HG03103 (cell line): ENCODE results near the gene ARVCF.

Source experiments
- ATAC-seq: cut with Tn5 transposase; IDR thresholded peaks from one replicate; pipeline ENCODE4 v1.9.1; 2021; ENCODE audit warnings: low read depth; ENCODE audit not compliant: unreplicated experiment

ARVCF gene

DNA sequence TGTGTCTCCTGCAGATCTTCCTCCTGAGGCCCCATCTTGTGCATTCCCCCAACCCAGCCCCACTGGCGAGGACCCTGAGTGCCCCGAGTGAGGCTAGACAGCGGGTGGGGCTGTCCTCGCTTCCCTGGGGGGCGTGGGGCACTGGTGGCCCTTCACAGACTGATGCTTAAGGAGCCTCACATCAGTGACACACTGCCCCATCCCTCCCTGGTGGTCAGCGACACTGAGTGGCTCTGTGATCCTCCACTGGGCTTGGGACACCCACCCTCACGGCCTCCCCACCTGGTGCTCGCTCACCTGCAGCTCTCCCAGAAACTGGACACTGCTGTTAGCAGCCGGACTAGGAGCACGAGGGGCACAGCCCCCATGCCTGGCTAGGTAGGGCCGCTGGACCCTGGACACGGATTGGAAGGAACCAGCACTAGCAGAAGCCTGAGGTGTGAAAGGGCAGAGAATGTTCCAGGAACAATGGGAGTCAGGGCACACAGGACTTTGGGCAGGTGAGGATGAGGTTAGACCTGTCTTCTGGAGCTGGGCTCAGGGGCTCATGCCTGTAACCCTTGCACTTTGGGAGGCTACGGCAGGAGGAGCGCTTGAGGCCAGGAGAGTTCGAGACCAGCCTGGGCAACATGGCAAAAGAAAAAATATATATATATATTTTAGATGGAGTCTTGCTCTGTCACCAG is 51.8 kb downstream of the ARVCF start:
- no peak for ATAC-seq

DNA sequence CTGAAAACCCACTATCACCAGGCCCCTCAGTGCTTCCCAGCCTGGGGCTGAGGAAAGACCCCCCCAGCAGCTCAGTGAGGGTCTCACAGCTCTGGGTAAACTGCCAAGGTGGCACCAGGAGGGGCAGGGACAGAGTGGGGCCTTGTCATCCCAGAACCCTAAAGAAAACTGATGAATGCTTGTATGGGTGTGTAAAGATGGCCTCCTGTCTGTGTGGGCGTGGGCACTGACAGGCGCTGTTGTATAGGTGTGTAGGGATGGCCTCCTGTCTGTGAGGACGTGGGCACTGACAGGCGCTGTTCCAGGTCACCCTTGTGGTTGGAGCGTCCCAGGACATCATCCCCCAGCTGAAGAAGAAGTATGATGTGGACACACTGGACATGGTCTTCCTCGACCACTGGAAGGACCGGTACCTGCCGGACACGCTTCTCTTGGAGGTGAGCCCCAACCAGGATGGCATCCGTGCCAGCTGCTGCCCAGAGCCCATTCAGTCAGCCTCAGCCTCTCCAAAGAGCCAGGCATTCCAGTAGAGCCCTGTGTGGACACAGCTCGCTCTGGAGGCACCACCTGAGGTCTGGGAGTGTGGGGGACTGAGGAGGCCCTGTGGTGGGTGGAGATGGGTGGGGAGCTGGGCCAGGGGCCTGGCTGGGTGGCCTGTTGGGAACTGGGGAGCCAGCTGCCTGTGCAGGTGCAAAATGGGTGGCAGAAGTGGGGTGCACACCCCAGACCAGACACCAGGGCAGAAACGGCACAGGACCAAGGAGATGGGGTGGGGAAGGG is 52.6 kb downstream of the ARVCF start:
- no peak for ATAC-seq

DNA sequence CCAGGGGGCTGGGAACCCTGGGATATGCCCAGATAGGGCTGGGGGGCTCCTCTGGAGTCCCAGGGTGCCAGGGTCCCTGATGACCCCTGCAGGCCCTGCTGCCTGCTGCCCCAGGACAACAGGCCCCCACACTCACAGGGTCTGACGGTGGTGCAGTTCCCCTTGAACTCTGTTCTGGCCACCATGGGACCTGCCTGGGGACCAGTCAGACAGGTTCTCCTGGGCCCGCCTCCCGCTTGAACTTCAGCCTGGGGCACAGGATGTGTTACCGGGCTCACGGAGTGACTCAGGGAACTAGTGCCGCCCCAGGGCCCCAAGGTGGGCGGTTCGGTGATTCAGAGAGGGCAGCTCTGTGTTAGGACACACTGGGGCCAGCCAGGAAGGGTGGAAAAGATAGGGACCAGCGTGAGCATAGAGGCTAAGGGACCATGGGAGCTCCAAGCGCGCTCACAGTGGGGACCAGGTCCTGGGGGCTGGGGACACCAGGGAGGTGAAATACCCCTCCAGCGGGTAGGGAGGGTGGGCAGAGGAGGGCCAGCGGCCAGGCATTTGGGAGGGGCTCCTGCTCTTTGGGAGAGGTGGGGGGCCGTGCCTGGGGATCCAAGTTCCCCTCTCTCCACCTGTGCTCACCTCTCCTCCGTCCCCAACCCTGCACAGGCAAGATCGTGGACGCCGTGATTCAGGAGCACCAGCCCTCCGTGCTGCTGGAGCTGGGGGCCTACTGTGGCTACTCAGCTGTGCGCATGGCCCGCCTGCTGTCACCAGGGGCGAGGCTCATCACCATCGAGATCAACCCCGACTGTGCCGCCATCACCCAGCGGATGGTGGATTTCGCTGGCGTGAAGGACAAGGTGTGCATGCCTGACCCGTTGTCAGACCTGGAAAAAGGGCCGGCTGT is 53.5 kb downstream of the ARVCF start:
- ATAC-seq: no peak

DNA sequence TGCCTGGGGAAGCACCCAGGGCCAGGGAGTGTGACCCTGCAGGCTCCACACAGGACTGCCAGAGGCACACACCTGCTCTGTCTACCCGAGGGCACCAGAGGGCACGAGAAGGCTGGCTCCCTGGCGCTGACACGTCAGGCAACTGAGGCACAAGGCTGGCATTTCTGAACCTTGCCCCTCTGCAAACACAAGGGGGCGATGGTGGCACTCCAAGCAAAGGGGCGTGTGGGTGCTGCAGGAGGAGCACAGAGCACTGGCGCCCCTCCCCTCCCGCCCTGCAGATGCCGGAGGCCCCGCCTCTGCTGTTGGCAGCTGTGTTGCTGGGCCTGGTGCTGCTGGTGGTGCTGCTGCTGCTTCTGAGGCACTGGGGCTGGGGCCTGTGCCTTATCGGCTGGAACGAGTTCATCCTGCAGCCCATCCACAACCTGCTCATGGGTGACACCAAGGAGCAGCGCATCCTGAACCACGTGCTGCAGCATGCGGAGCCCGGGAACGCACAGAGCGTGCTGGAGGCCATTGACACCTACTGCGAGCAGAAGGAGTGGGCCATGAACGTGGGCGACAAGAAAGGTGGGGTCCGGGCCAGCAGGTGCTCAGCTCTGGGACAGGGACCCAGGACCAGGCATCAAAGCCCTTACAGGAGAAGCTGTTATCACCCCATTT is 54.2 kb downstream of the ARVCF start:
- no peak for ATAC-seq

DNA sequence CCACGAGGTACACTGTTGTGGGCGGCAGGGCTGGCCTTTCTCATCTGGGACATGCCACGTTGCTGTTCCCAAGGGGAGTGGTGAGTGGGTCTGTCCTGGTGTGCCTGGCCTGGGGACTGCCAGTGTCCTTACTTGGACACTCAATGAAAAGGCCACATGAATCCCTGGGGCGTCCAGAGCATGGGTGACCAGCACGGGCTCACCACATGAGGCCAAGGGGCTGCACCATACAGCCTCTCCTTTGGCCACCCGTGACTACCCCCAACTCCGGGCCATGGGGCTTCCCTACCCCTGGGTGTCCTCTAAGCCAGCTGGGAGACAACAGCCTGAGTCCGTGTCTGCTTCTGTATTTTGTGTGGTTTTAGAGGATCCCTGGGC is 54.8 kb downstream of the ARVCF start:
- no peak for ATAC-seq

DNA sequence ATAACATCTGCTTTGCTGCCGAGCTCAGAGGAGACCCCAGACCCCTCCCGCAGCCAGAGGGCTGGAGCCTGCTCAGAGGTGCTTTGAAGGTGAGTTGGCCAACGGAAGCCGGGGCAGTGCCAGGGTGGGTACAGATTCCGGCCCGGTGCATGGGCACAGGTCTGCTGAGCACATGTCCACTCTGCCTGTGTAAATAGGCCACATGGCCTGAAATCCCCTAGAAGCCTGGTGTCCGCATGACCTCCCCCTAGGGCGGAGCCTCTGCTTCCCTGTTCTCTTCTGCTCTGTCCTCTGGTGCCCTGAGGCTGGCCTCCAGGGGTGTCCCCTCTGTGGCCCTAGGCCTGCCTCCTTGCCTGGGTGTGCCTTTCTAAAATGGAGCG is 55.4 kb downstream of the ARVCF start:
- ATAC-seq: no peak

DNA sequence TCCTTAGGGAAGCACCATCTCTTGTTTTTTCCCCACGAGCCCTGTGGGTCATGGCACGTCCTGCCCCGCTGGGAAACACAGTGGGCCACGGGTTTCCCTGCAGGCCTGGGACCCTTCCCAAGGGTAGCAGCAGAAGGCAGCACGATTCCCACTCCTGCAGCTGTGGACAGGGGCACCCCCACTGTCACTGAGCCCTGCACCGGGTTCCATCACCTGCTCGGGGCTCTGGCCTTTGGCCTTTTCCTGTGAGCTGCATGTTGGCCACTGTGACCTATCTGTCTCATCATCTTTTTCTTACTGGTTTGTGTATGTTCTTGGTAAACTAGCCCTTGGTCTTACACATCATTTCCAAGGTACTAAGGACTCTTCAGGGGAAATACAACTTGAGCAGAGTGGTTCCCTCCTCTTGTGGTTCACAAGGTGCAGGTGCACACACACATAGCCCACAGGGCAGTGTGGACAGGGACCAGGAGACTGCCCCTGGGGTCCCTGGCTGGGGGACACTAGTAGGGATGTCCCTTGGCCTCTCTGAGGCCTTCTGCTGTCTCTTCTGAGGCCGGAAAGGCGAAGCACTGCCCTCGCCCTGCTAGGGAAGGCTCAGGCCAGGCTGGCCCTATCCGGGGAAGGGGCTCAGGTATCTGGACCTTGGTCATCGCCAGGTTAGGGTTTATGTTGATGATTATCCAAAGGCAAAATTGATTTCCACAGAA is 56.0 kb downstream of the ARVCF start:
- no peak for ATAC-seq

DNA sequence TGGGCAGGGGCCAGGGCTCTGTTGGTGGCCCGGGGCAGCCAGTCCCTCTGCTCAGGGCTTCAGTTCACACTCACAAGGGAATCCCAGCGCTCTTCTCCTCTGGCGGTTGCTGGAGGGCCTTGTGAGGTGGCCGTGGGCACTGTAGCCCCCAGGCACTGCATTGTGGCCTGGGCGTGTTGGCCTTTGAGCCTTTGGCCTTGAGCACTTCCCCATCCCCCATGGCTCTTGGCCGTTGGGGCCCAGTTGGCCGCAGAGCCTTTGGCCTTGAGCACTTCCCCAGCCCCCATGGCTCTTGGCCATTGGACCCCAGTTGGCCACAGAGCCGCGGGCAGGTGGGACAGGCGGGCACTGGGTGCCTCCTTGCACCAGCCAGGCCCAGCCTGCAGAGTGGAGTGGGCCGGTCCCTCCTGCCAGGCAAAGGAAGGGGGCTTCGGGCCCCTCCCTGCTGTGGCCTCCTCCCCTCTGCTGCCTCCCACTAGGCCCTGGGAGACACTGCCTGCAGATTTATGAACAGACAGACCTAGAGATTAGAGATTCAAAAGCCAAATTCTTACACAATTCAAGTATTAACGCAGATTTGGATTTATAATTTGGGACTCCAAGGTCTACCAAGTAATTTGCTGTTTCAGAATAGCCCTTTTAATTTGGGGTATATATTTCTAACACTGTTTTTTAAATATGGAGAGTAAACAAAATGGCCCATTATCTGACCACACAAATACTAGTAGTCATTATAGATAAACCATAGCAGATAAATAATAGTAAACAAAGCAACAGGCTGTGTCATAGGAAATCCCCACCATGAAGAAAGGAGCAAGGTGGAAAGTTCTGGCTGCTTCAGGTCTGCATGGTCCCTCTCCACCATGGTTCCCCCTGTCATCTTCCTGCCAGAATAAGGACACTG is 56.8 kb downstream of the ARVCF start:
- no peak for ATAC-seq

DNA sequence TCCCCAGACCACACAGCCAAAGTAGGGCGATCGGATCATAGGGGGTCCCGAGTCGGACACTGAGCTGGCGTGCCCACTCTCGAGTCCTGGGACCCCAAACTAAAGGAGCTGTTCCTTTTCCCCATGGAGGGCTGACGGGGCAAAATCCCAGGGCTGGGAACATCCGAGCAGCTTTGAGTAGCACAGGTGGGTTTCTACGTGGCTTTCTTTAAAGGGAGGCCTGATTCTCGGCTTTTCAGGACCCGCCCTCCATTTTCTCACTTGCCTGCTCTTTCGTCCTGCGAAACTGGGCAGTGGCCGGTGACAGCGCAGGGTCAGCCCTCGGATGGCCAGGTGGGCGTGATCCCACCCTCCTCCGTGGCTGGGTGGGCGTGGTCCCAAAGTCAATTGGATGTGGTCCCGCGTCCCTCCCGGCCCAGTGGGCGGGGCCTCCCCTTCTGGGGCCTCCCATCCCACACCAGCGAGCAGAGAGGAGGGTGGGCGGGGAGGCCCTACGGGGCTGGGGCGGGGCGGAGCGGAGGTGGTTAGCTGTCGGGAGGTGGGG is 57.5 kb downstream of the ARVCF start:
- ATAC-seq: no peak

DNA sequence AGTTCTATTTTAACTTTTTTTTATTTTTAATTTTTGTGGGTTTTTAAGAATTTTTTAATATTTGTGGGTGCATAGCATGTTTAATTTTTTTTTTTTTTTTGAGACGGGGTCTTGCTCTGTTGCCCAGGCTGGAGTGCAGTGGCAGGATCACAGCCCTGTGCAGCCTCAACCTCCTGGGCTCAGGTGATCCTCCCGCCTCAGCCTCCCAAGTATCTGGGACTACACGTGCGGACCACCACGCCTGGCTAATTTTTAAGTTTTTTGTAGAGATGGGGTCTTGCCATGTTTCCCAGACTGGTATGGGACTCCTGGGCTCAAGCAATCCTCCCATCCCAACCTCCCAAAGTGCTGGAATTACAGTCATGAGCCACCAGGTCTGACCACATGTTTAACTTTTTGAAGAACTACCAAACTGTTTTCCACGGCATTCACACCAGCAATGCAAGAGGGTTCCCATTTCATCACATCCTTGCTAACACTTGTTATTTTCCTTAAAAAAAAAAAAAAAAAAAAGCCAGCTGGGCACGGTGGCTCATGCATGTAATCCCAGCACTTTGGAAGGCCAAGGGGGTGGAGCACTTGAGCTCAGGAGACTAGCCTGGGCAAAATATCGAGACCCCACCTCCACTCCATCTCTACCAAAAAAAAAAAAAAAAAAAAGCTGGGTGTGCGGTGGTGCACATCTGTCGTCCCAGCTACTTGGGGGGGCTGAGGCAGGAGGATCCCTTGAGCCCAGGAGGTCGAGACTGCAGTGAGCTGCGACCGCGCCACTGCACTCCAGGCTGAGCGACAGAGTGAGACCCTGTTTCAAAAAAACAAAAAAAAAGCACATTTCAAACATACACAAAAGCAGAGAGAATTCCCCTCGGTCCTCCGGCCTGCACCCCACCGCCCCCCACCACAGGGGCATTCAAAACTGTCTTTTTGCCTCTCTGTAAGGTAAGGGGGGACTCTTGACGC is 58.3 kb downstream of the ARVCF start:
- ATAC-seq: no peak

DNA sequence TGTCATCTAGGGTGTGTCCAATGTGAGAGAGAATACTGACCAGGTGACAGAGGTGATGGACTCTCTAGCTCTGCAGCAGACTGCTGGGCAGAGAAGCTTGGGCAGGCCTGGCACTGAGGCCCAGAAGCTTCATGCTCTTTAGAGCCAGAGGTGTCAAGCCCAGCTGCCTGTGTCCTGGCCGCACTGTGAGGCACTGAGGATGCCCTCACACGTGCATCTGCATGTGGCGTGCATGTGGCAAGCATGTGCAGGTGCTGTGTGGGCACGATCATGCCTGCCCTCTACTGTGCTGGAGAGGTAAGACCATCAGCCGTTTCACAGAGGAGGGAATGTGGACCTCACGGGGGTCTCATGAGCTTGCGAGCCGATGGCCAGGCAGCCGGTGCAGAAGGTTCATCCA is 59.2 kb downstream of the ARVCF start:
- no peak for ATAC-seq

DNA sequence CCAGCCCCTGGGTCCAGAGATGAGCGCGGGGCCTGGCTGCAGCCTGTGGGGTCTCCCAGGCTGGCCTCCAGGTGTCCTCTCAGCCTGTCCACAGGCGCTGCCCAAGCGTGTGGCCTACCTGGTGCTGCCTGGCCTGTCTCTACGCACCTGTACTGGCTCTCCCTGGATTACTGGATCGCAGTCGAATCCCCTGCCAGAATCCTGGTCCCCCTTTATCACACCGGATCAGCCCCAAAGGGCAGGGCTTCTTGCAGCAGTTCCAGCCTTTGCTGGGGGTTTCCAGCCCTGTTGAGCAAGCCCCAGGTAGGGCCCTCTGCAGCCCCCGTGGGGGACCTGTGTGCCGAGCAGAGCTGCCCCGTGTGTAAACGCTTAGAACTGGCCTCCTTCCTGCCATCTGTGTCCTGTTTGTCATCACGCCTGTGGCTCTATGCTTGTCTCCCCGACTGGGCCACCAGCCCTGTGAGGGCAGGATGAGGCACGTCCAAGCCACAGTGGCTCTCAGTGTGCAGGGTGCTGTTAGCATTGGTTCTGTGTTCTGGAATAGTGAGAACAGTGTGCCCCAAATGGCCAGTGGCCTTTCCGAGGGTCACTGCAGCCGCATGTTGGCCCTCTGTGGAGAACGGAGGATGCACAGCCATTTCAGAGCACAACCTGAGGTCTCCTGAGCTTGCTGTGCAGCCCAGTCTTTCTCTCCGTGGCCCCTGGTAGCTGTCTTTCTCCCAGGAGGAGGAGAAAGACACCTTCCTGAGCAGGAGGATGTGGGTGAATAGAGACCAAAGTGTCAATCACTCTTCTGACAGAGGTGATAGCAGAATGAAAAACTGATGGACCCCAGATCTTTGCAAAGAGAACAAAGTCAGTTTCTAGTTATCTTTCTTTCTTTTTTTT is 61.1 kb downstream of the ARVCF start:
- no peak for ATAC-seq

DNA sequence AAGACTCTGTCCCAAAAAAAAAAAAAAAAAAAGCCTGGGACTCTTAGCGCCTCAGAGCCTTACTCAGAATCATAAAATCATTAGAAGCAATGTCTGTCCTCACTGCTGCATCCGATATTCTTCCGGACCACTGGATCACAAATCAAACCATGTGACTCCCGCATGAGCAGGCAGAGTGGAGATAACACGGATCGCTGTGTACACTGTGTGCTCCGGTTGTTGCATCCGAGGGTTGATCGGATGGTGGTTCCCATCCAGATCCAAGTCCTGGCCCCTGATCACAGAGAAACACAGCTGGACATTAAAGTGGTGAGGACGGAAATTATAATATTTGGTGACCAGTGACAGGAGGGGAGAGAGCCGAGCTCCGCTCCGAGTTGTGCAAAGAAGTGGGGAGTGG is 65.3 kb downstream of the ARVCF start:
- ATAC-seq: no peak

DNA sequence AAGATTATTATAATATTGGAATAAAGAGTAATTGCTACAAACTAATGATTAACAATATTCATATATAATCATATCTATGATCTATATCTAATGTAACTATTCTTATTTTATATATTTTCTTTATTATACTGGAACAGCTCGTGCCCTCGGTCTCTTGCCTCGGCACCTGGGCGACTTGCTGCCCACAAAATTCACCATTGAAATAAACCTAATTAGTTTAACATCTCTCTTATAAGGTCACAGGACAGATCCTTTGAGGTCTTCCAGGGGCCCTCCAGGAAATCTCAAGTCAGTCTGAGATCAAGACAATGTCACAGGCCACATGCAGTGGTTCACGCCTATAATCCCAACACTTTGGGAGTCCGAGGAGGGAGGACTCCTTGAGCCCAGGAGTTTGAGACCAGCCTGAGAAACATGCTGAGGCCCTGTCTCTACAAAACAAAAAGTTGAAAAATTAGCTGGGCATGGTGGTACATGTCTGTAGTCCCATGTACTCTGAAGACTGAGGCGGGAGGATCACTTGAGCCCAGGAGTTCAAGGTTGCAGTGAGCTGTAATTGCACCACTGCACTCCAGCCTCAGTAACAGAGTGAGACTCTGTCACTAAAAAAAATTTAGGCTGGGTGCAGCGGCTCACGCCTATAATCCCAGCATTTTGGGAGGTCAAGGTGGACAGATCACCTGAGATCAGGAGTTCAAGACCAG is 68.4 kb downstream of the ARVCF start:
- ATAC-seq: no peak

DNA sequence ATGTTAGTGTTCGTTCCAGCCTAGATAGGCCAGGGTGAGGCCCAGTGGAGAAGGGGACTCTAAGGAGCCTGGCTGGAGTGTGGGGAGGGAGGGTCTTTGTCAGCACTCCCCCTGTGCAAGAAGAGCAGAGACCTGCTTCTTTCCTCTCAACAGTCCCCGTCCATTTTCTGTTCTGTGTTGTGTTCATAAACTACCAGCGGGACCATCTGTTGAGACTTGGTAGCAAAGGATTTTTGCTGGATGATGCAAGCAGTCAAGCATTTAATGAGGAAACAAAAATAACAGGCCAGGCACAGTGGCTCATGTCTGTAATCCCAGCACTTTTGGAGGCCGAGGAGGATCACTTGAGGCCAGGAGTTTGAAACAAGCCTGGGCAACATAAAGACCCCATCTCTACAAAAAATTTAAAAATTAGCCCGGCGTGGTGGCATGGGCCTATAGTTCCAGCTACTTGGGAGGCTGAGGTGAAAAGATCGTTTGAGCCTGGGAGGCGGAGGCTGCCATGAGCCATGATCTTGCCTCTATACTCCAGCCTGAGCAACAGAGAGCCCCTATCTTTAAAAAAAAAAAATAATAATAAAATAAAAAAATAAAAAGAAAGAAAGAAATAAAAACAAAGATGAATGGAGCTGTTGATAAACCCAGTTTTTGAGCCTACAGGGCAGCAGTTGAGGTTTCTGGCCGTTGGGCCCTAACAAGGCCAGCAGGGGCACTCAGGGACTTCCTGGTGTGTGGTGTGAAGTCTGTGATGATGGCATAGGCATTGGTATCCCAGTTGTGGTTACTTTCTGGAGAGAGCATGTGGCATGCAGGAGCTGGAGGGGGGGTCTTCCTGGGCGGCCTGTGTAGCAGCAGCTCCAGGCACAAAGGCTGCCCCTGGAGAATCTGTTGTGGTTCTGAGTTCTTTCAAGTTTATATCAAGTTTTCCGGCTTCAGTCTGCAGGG is 73.3 kb downstream of the ARVCF start:
- no peak for ATAC-seq
